Measurements from ENCODE around the gene MASP2.

- no peak for TF ChIP-seq ZNF302 (CRISPR knock-in tag; IDR thresholded peaks at IDR 0.05)
- no peak for TF ChIP-seq FOSB (CRISPR knock-in tag; IDR thresholded peaks at IDR 0.05)
- no peak for TF ChIP-seq USF2 (IDR thresholded peaks at IDR 0.05)
- TF ChIP-seq POLR2A (IDR thresholded peaks at IDR 0.05; ENCODE audit: low read length): no peak
- no peak for TF ChIP-seq MAFK (IDR thresholded peaks at IDR 0.05; ENCODE audit: partially characterized antibody)
- TF ChIP-seq NPAS2 (CRISPR knock-in tag; IDR thresholded peaks at IDR 0.05; ENCODE audit: borderline replicate concordance): no peak
- no peak for TF ChIP-seq KDM1A (IDR thresholded peaks at IDR 0.05; ENCODE audit: low read depth)
- no peak for TF ChIP-seq SMC3 (IDR thresholded peaks at IDR 0.05)
- no peak for TF ChIP-seq ZSCAN20 (CRISPR knock-in tag; IDR thresholded peaks at IDR 0.05)
- no peak for TF ChIP-seq JUNB (IDR thresholded peaks at IDR 0.05)
- TF ChIP-seq HOXB5 (CRISPR knock-in tag; IDR thresholded peaks at IDR 0.05): no peak
- TF ChIP-seq CHD4 (IDR thresholded peaks at IDR 0.05; ENCODE audit: borderline replicate concordance): no peak
Observed at GRCh38 chr1:11044849-11045427, 2.1 kb downstream of the MASP2 start.

Data from A549 (cell line).